HepG2 (cell line): Measurements from ENCODE around the gene FLYWCH1. TPM values are rescaled to one million over a fixed set of nuclear protein-coding genes. Genes with fewer than 3 reads are reported as not detected.
A peak's percentile ranks its signal among the peaks of the same experiment; 100 is the strongest.

Experiments
- DMTF1 ChIP-seq: sonication (generic); formaldehyde crosslinking; IDR thresholded peaks from 2 replicates; pipeline ENCODE4 v1.4.0; 2020; ENCODE audit warnings: mild to moderate bottlenecking, missing genetic modification reagents
- FOXJ3 ChIP-seq: sonication (generic); formaldehyde crosslinking; IDR thresholded peaks from 2 replicates; pipeline ENCODE4 v1.4.0; 2020; ENCODE audit warnings: missing genetic modification reagents, mild to moderate bottlenecking, borderline replicate concordance
- FOXO1 ChIP-seq: sonication (generic); formaldehyde crosslinking; IDR thresholded peaks from 2 replicates; pipeline ENCODE4 v1.4.0; 2020; ENCODE audit warnings: missing genetic modification reagents
- HMGXB4 ChIP-seq, 2 experiments: sonication (generic) in 1 of 2; formaldehyde crosslinking in 1 of 2; IDR thresholded peaks; 2 replicates each; pipeline versions ENCODE4 v1.4.0 to v1.6.1; 2018 to 2020; ENCODE audit warnings: missing genetic modification reagents in 2 of 2, borderline replicate concordance in 1 of 2, low read depth in 1 of 2, mild to moderate bottlenecking in 1 of 2, missing biosample characterization in 1 of 2
- HNRNPK ChIP-seq: fragments of 200-400 bp; formaldehyde crosslinking; IDR thresholded peaks from 2 replicates; pipeline ENCODE4 v1.6.1; 2018; ENCODE audit warnings: low read length, low read depth, moderate library complexity, mild to moderate bottlenecking; ENCODE audit not compliant: poor library complexity, severe bottlenecking
- HOXD1 ChIP-seq: sonication (generic); formaldehyde crosslinking; IDR thresholded peaks from 2 replicates; pipeline ENCODE4 v1.5.0; 2020; ENCODE audit warnings: missing genetic modification reagents
- KAT7 ChIP-seq: IDR thresholded peaks from 2 replicates; pipeline ENCODE4 v1.6.1; 2018; ENCODE audit warnings: borderline replicate concordance, missing compliant biosample characterization
- MIER2 ChIP-seq: IDR thresholded peaks from 2 replicates; pipeline ENCODE4 v1.6.1; 2016; ENCODE audit warnings: missing biosample characterization, missing genetic modification reagents
- MTF2 ChIP-seq: sonication (generic); formaldehyde crosslinking; IDR thresholded peaks from 2 replicates; pipeline ENCODE4 v1.5.0; 2020; ENCODE audit warnings: missing genetic modification reagents, borderline replicate concordance
- MYC ChIP-seq: sonication (generic); formaldehyde crosslinking; IDR thresholded peaks from 2 replicates; pipeline ENCODE4 v1.9.0; 2021; ENCODE audit warnings: missing genetic modification reagents, borderline replicate concordance
- SNRNP70 ChIP-seq: fragments of 200-400 bp; formaldehyde crosslinking; IDR thresholded peaks from 2 replicates; pipeline ENCODE4 v1.6.1; 2017; ENCODE audit warnings: mild to moderate bottlenecking, low read depth, low read length, moderate library complexity
- SSRP1 ChIP-seq: IDR thresholded peaks from 2 replicates; pipeline ENCODE4 v1.6.1; 2016; ENCODE audit warnings: control low read depth
- ZBTB1 ChIP-seq: sonication (generic); formaldehyde crosslinking; IDR thresholded peaks from 2 replicates; pipeline ENCODE4 v1.4.0; 2020; ENCODE audit warnings: missing genetic modification reagents, borderline replicate concordance
- ZEB1 ChIP-seq: IDR thresholded peaks from 2 replicates; pipeline ENCODE4 v1.6.1; 2012; ENCODE audit warnings: mild to moderate bottlenecking, low read depth, inconsistent platforms; ENCODE audit not compliant: insufficient replicate concordance
- ZFP36 ChIP-seq: fragments of 150-350 bp; IDR thresholded peaks from 2 replicates; pipeline ENCODE4 v1.6.1; 2018; ENCODE audit warnings: borderline replicate concordance, low read length, low read depth; ENCODE audit not compliant: partially characterized antibody
- ZFX ChIP-seq: sonication (generic); formaldehyde crosslinking; IDR thresholded peaks from 2 replicates; pipeline ENCODE4 v1.4.0; 2020; ENCODE audit warnings: mild to moderate bottlenecking, low read depth, missing genetic modification reagents, moderate library complexity
- ZFY ChIP-seq: sonication (generic); formaldehyde crosslinking; IDR thresholded peaks from 2 replicates; pipeline ENCODE4 v1.4.0; 2020; ENCODE audit warnings: missing genetic modification reagents
- ZKSCAN5 ChIP-seq: sonication (generic); formaldehyde crosslinking; IDR thresholded peaks from 2 replicates; pipeline ENCODE4 v1.5.1; 2020; ENCODE audit warnings: mild to moderate bottlenecking, missing genetic modification reagents
- ZMAT3 ChIP-seq: sonication (generic); formaldehyde crosslinking; conservative IDR thresholded peaks from 2 replicates; pipeline ENCODE4 v1.7.0; 2021; ENCODE audit warnings: missing genetic modification reagents
- ZNF230 ChIP-seq: sonication (generic); formaldehyde crosslinking; IDR thresholded peaks from 2 replicates; pipeline ENCODE4 v1.4.0; 2020; ENCODE audit warnings: mild to moderate bottlenecking, missing genetic modification reagents
- ZNF264 ChIP-seq: sonication (generic); formaldehyde crosslinking; IDR thresholded peaks from 2 replicates; pipeline ENCODE4 v1.4.0; 2020; ENCODE audit warnings: missing genetic modification reagents
- ZNF430 ChIP-seq: sonication (generic); formaldehyde crosslinking; IDR thresholded peaks from 2 replicates; pipeline ENCODE4 v1.9.0; 2021; ENCODE audit warnings: mild to moderate bottlenecking, missing genetic modification reagents
- ZNF468 ChIP-seq: sonication (generic); formaldehyde crosslinking; IDR thresholded peaks from 2 replicates; pipeline ENCODE4 v1.8.0; 2022; ENCODE audit warnings: mild to moderate bottlenecking, moderate library complexity, missing genetic modification reagents
- ZNF569 ChIP-seq: sonication (generic); formaldehyde crosslinking; IDR thresholded peaks from 2 replicates; pipeline ENCODE4 v1.5.0; 2020; ENCODE audit warnings: mild to moderate bottlenecking, missing genetic modification reagents, moderate library complexity, borderline replicate concordance
- ZNF652 ChIP-seq: IDR thresholded peaks from 2 replicates; pipeline ENCODE4 v1.6.1; 2016; ENCODE audit warnings: low read depth, borderline replicate concordance
- ZNF720 ChIP-seq: sonication (generic); formaldehyde crosslinking; IDR thresholded peaks from 2 replicates; pipeline ENCODE4 v1.4.0; 2020; ENCODE audit warnings: missing genetic modification reagents
- ZNF749 ChIP-seq: sonication (generic); formaldehyde crosslinking; IDR thresholded peaks from 2 replicates; pipeline ENCODE4 v1.8.0; 2022; ENCODE audit warnings: mild to moderate bottlenecking, missing genetic modification reagents, moderate library complexity, borderline replicate concordance
- ZNF75D ChIP-seq: sonication (generic); formaldehyde crosslinking; IDR thresholded peaks from 2 replicates; pipeline ENCODE4 v1.8.1; 2023; ENCODE audit warnings: missing genetic modification reagents, mild to moderate bottlenecking, borderline replicate concordance
- polyA plus RNA-seq, 8 experiments: library from polyadenylated mRNA; depleted of rRNA in 3 of 8; stranded (reverse) in 7 of 8; unstranded in 1 of 8; fragments of >200 nt; fragmentation: Illumina TruSeq in 4 of 8; extraction: Trizol in 4 of 8; gene quantifications; 2 replicates each; pipeline versions ENCODE4 v1.2.1 to v1.2.3, GENCODE V29; 2011 to 2016; ENCODE audit warnings: low read depth in 4 of 8, missing spikeins in 1 of 8, mixed read lengths in 1 of 8; ENCODE audit not compliant: insufficient read depth in 1 of 8
- total RNA-seq, 5 experiments: library from RNA; depleted of rRNA; stranded (reverse); fragments of >200 nt; fragmentation: Illumina TruSeq; extraction: Trizol; gene quantifications; 2 replicates each; pipeline ENCODE4 v1.2.3, GENCODE V29; 2016; ENCODE audit warnings: low read depth in 1 of 5

The FLYWCH1 gene
- total and polyA plus RNA-seq, 2 of the 13 experiments (the other 11 are each of a cell fraction or from before 2014, with no cell fraction given): 7.3 to 12.4 TPM

- TF ChIP-seq HMGXB4 (CRISPR knock-in tag; IDR thresholded peaks at IDR 0.05; ENCODE audit: borderline replicate concordance in 1 of 2, low read depth in 1 of 2) (peak; percentile 72 to 78), SSRP1 (no peak), FOXJ3 (CRISPR knock-in tag) (0 out of 2 replicates have a peak, but pooled peaks have one; percentile 30), ZFY (peak; percentile 60), MYC (CRISPR knock-in tag) (peak; percentile 86), ZNF264 (CRISPR knock-in tag) (0 out of 2 replicates have a peak, but pooled peaks have one; percentile 58), ZMAT3 (no peak), ZNF468 (CRISPR knock-in tag) (no peak), ZNF652 (peak; percentile 21; the same call in 1 of the 2 replicates), ZNF720 (CRISPR knock-in tag) (0 out of 2 replicates have a peak, but pooled peaks have one; percentile 72), ZNF230 (no peak), ZBTB1 (CRISPR knock-in tag) (no peak), SNRNP70 (no peak), DMTF1 (CRISPR knock-in tag) (no peak), ZFP36 (no peak), KAT7 (CRISPR knock-in tag) (no peak), ZEB1 (no peak), FOXO1 (peak; percentile 65; the same call in 1 of the 2 replicates), ZNF75D (CRISPR knock-in tag) (no peak), MIER2 (CRISPR knock-in tag) (no peak; the same call in 1 of the 2 replicates), ZFX (peak; percentile 66), ZNF749 (CRISPR knock-in tag) (no peak), ZKSCAN5 (CRISPR knock-in tag) (no peak), ZNF569 (CRISPR knock-in tag) (no peak), MTF2 (no peak), ZNF430 (CRISPR knock-in tag) (no peak), HOXD1 (CRISPR knock-in tag) (peak; percentile 81; the same call in 1 of the 2 replicates), HNRNPK (peak; percentile 61)
These were observed 6.3 kb upstream of the FLYWCH1 start (continued) for GRCh38 chr16:2905241-2905987.
